Neuronal stem cell (in vitro differentiated cells): Measurements from ENCODE around the gene ZDHHC17.
A peak's percentile ranks its signal among the peaks of the same experiment; 100 is the strongest.

Experiments
- DNase-seq: peaks from one replicate; pipeline ENCODE4 v3.0.0-alpha.2; 2013; ENCODE audit warnings: low spot score
- H2AFZ ChIP-seq: one replicate; pipeline ENCODE4 v1.6.1; 2013; ENCODE audit warnings: mild to moderate bottlenecking, low read length, inconsistent platforms
- H2AK5ac ChIP-seq: 2 replicates; pipeline ENCODE4 v1.6.1; 2013; ENCODE audit warnings: low read depth, mild to moderate bottlenecking, inconsistent platforms, low read length, moderate library complexity, mixed read lengths
- H2BK120ac ChIP-seq: 2 replicates; pipeline ENCODE4 v1.6.1; 2013; ENCODE audit warnings: low read depth, mild to moderate bottlenecking, inconsistent platforms, low read length, moderate library complexity, mixed read lengths
- H2BK12ac ChIP-seq: one replicate; pipeline ENCODE4 v1.6.1; 2013; ENCODE audit warnings: low read length, inconsistent platforms
- H2BK15ac ChIP-seq: 2 replicates; pipeline ENCODE4 v1.6.1; 2013; ENCODE audit warnings: mild to moderate bottlenecking, low read length, inconsistent platforms, mixed read lengths
- H2BK5ac ChIP-seq: one replicate; pipeline ENCODE4 v1.6.1; 2013; ENCODE audit warnings: inconsistent platforms, mild to moderate bottlenecking, low read length, moderate library complexity
- H3K14ac ChIP-seq: one replicate; pipeline ENCODE4 v1.6.1; 2013; ENCODE audit warnings: low read length, inconsistent platforms
- H3K18ac ChIP-seq: 2 replicates; pipeline ENCODE4 v1.6.1; 2013; ENCODE audit warnings: low read length, inconsistent platforms
- H3K23ac ChIP-seq: 2 replicates; pipeline ENCODE4 v1.6.1; 2013; ENCODE audit warnings: low read depth, mild to moderate bottlenecking, mixed read lengths, low read length, inconsistent platforms; ENCODE audit not compliant: poor library complexity
- H3K27ac ChIP-seq: replicated peaks from 3 replicates; pipeline ENCODE4 v1.5.1; 2013; ENCODE audit warnings: low read length, inconsistent platforms
- H3K27me3 ChIP-seq, 3 experiments: 2 replicates each; pipeline ENCODE4 v1.6.1; 2013; ENCODE audit warnings: low read length in 3 of 3, mild to moderate bottlenecking in 2 of 3, inconsistent platforms in 1 of 3, low read depth in 1 of 3, mixed read lengths in 1 of 3, moderate library complexity in 1 of 3; ENCODE audit not compliant: control insufficient read depth in 3 of 3, insufficient read depth in 3 of 3
- H3K36me3 ChIP-seq, 2 donors: replicated peaks in 1 of 2; 2 replicates each; pipeline ENCODE4 v1.6.1; 2013; ENCODE audit warnings: low read length in 2 of 2; ENCODE audit not compliant: control insufficient read depth in 2 of 2, insufficient read depth in 2 of 2
- H3K4ac ChIP-seq: 2 replicates; pipeline ENCODE4 v1.6.1; 2013; ENCODE audit warnings: inconsistent platforms, mild to moderate bottlenecking, low read length, moderate library complexity
- H3K4me1 ChIP-seq, 2 donors: 1 replicate in 1 of 2; 2 replicates in 1 of 2; pipeline ENCODE4 v1.6.1; 2013; ENCODE audit warnings: low read length in 2 of 2, low read depth in 1 of 2; ENCODE audit not compliant: control insufficient read depth in 2 of 2, insufficient read depth in 1 of 2
- H3K4me2 ChIP-seq: one replicate; pipeline ENCODE4 v1.6.1; 2013; ENCODE audit warnings: mild to moderate bottlenecking, low read length, inconsistent platforms; ENCODE audit not compliant: insufficient read depth, poor library complexity, severe bottlenecking
- H3K4me3 ChIP-seq, 2 donors: 2 replicates each; pipeline ENCODE4 v1.5.1; 2013; ENCODE audit warnings: low read length in 2 of 2, mild to moderate bottlenecking in 2 of 2, inconsistent platforms in 1 of 2, moderate library complexity in 1 of 2
- H3K79me1 ChIP-seq: one replicate; pipeline ENCODE4 v1.6.1; 2013; ENCODE audit warnings: low read depth, mild to moderate bottlenecking, inconsistent platforms, low read length, moderate library complexity
- H3K9ac ChIP-seq: one replicate; pipeline ENCODE4 v1.6.1; 2013; ENCODE audit warnings: mild to moderate bottlenecking, low read depth, low read length, inconsistent platforms; ENCODE audit not compliant: poor library complexity
- H3K9me3 ChIP-seq, 2 donors: replicated peaks in 1 of 2; 2 replicates each; pipeline versions ENCODE3 to v1.6.1; 2013; ENCODE audit warnings: low read length in 2 of 2, mild to moderate bottlenecking in 2 of 2, inconsistent platforms in 1 of 2, low read depth in 1 of 2, mixed read lengths in 1 of 2, moderate library complexity in 1 of 2; ENCODE audit not compliant: control insufficient read depth in 2 of 2, insufficient read depth in 1 of 2
- H4K8ac ChIP-seq: one replicate; pipeline ENCODE4 v1.6.1; 2013; ENCODE audit warnings: low read depth, mild to moderate bottlenecking, inconsistent platforms, low read length, moderate library complexity
- H4K91ac ChIP-seq: one replicate; pipeline ENCODE4 v1.6.1; 2013; ENCODE audit warnings: low read length, low read depth, mild to moderate bottlenecking, inconsistent platforms; ENCODE audit not compliant: poor library complexity
- WGBS, 2 donors: extraction: QIAGEN DNeasy Blood & Tissue Kit; methylation state at CpG; one replicate each; pipeline ENCODE4 v1.1.7; 2013; ENCODE audit warnings: missing lambda C conversion rate in 2 of 2, mixed read lengths in 1 of 2; ENCODE audit not compliant: insufficient read length in 2 of 2, insufficient replicate concordance in 1 of 2; ENCODE audit errors: extremely low coverage in 2 of 2; 5-methylcytosine and 5-hydroxymethylcytosine counted together

ZDHHC17 gene

DNA sequence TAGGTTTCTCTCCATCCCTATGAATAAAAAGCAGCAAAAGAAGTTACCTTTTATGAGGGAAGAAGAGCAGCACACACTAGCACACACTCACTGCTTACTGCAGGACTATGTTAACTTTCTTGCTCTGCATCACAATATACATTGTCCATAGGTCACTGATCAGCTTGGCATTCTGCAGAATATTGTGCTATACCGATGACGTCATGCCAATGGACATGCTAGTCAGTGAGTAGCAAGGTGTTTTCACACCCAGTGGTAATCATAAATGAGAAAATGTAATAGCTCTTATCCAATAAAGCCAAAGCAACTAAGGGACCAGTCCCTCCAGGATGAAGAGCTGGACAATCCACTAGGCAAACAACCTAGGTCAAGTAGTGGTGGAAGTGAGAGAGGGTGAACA is 16.7 kb upstream of the ZDHHC17 start:
- H3K27ac ChIP-seq, result no peak overlapping the region
- H2BK5ac ChIP-seq, result no peak overlapping the region
- no peak overlapping the region for H3K9ac ChIP-seq
- DNase-seq, result no peak
- H3K23ac ChIP-seq, result no peak overlapping the region
- no peak overlapping the region for H2AK5ac ChIP-seq
- no peak overlapping the region for H2BK120ac ChIP-seq
- H3K79me1 ChIP-seq, result no peaks in the 10 kb centered on the region
- no peak overlapping the region for H3K14ac ChIP-seq
- H2AFZ ChIP-seq, result no peak overlapping the region
- H3K9me3 ChIP-seq, result no peaks in the 10 kb centered on the region
- WGBS, 2 donors, result no CpG with 5 or more reads among the region's 2 CpGs
- H3K4me2 ChIP-seq, result no peak overlapping the region
- no peaks in the 10 kb centered on the region for H3K4me1 ChIP-seq
- no peak overlapping the region for H3K4me3 ChIP-seq
- H3K4ac ChIP-seq, result no peak overlapping the region
- no peak overlapping the region for H4K8ac ChIP-seq
- no peaks in the 10 kb centered on the region for H3K27me3 ChIP-seq
- H3K36me3 ChIP-seq, result no peaks in the 10 kb centered on the region
- no peak overlapping the region for H4K91ac ChIP-seq
- H2BK15ac ChIP-seq, result no peak overlapping the region
- H3K18ac ChIP-seq, result no peak overlapping the region
- no peak overlapping the region for H2BK12ac ChIP-seq

DNA sequence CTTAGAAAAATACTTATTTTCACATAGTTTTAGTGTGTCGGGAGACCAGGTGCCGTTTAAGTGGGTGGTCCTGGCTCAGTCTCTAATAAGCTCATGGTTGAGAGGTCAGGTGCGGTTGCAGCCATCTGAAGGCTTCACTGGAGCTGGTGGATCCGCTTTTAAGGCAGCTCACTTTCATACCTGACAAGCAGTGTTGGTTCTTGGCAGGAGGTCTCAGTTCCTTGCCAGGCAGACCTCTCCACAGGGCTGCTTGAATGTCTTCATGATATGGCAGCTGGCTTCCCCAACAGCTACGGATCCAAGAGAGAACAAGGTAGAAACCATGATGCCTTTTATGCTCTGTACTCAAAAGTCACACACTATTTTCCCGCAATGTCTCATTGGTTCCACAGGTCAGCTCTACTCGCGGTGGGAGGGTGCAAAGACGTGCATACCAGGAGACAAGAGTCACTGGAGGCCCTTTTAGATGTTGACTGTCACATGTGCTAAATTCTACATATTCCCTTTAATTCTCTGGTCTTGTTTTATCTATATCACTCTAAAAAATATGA is 8.0 kb upstream of the ZDHHC17 start:
- no peak overlapping the region for H3K4ac ChIP-seq
- no peak overlapping the region for H3K9ac ChIP-seq
- no peaks in the 10 kb centered on the region for H3K79me1 ChIP-seq
- no peak overlapping the region for H3K27ac ChIP-seq
- H2BK120ac ChIP-seq, result no peak overlapping the region
- H3K18ac ChIP-seq, result no peak overlapping the region
- no peak overlapping the region for H2AFZ ChIP-seq
- no peak for DNase-seq
- peaks cover 0 to 2% of the 10 kb centered on the region in 2 donors for H3K4me1 ChIP-seq
- H3K9me3 ChIP-seq, result no peaks in the 10 kb centered on the region
- no peak overlapping the region for H3K23ac ChIP-seq
- H2BK5ac ChIP-seq, result no peak overlapping the region
- H3K36me3 ChIP-seq, result no peaks in the 10 kb centered on the region
- no peak overlapping the region for H3K14ac ChIP-seq
- H2BK15ac ChIP-seq, result no peak overlapping the region
- H3K4me2 ChIP-seq, result no peak overlapping the region
- no peak overlapping the region for H4K91ac ChIP-seq
- WGBS, 2 donors, result no CpG with 5 or more reads among the region's 9 CpGs
- H2AK5ac ChIP-seq, result no peak overlapping the region
- H3K27me3 ChIP-seq, result no peaks in the 10 kb centered on the region
- H2BK12ac ChIP-seq, result no peak overlapping the region
- H3K4me3 ChIP-seq, result no peak overlapping the region
- H4K8ac ChIP-seq, result peak overlapping the region; percentile 7

DNA sequence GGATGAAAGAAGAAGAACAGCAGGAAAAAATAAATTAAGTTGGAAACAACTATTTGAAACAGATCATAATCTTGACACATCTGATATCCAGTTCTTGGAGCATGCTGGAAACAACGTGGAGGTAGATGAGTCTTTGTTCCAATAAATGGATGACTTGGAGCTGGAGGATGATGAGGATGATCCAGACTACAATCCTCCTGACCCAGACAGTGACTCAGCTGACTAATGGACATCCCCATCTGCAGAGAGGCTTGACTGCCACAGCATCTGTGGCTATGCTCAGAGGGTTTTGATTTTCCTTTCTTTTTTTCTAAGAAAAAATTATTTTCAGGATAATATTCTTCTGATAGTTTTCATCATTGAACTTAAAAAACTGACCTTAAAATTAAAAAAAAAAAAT is 6.2 kb upstream of the ZDHHC17 start:
- Histone ChIP-seq H3K9ac (no peak overlapping the region), H3K4me1 (peaks cover 0 to 6% of the 10 kb centered on the region in 2 donors), H4K8ac (no peak overlapping the region), H3K4me2 (no peak overlapping the region), H3K79me1 (no peaks in the 10 kb centered on the region), H3K4me3 (no peak overlapping the region), H3K27ac (no peak overlapping the region), H2BK12ac (no peak overlapping the region), H2BK5ac (no peak overlapping the region), H3K9me3 (no peaks in the 10 kb centered on the region), H3K23ac (no peak overlapping the region), H2BK120ac (no peak overlapping the region), H3K18ac (no peak overlapping the region), H3K27me3 (no peaks in the 10 kb centered on the region), H3K14ac (no peak overlapping the region), H4K91ac (no peak overlapping the region), H3K36me3 (no peaks in the 10 kb centered on the region), H2AFZ (no peak overlapping the region), H2AK5ac (no peak overlapping the region), H2BK15ac (no peak overlapping the region), H3K4ac (no peak overlapping the region)
- no peak for DNase-seq
- no CpG with 5 or more reads among the region's 1 CpG for WGBS, 2 donors

DNA sequence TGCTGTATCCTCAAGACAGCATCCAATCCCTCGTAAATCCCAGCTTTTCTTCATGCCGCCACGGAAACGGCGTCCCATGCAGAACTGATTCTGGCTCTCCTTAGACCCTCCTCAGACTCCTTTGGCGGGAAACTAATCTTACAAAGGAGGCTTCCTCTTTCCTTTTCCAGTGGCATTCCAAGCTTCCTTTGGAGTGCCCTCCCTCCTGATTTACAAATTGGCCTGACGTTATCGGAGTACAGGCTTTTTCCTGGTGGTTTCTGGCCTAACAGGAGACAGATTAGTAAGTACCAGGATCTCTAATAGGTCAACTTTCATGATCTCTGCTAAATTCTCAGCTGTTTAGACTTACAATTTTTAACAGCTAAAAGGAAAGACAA is 1.3 kb upstream of the ZDHHC17 start:
- H3K4me1 ChIP-seq, result peaks cover 3 to 10% of the 10 kb centered on the region in 2 donors
- peak overlapping the region; percentile 81 for H3K27ac ChIP-seq
- H3K9me3 ChIP-seq, result no peaks in the 10 kb centered on the region
- H3K14ac ChIP-seq, result no peak overlapping the region
- H2BK15ac ChIP-seq, result no peak overlapping the region
- H2BK120ac ChIP-seq, result no peak overlapping the region
- no peak overlapping the region for H2BK5ac ChIP-seq
- no peaks in the 10 kb centered on the region for H3K27me3 ChIP-seq
- H3K4me2 ChIP-seq, result peak overlapping the region; percentile 21
- WGBS, 2 donors, result no CpG with 5 or more reads among the region's 8 CpGs
- no peak overlapping the region for H2AK5ac ChIP-seq
- peak; percentile 55 for DNase-seq
- no peak overlapping the region for H3K18ac ChIP-seq
- H4K8ac ChIP-seq, result no peak overlapping the region
- no peak overlapping the region for H3K9ac ChIP-seq
- H3K79me1 ChIP-seq, result peaks cover 1% of the 10 kb centered on the region
- no peak overlapping the region for H3K4ac ChIP-seq
- no peak overlapping the region for H2BK12ac ChIP-seq
- H3K4me3 ChIP-seq, result no peak overlapping the region
- no peak overlapping the region for H4K91ac ChIP-seq
- no peak overlapping the region for H3K23ac ChIP-seq
- no peak overlapping the region for H2AFZ ChIP-seq
- peaks cover 0 to 6% of the 10 kb centered on the region in 2 donors for H3K36me3 ChIP-seq
